Stimulated activated CD4-positive, alpha-beta T cell treated with anti-CD3 and anti-CD28 coated beads, Interleukin-4, amount 100 ng/mL, for 48 hours (primary cell): ENCODE results near the gene ADAM12.
"Not testable (repeated sequence)": the region's sequence is repeated elsewhere in the genome, so short reads cannot be mapped to it uniquely, and the experiment has no call there.

Source experiments
- DNase-seq, 2 donors: peaks; one replicate each; pipeline ENCODE4 v3.0.0-alpha.2; 2020; ENCODE audit warnings: low read depth in 2 of 2

Gene ADAM12

DNA sequence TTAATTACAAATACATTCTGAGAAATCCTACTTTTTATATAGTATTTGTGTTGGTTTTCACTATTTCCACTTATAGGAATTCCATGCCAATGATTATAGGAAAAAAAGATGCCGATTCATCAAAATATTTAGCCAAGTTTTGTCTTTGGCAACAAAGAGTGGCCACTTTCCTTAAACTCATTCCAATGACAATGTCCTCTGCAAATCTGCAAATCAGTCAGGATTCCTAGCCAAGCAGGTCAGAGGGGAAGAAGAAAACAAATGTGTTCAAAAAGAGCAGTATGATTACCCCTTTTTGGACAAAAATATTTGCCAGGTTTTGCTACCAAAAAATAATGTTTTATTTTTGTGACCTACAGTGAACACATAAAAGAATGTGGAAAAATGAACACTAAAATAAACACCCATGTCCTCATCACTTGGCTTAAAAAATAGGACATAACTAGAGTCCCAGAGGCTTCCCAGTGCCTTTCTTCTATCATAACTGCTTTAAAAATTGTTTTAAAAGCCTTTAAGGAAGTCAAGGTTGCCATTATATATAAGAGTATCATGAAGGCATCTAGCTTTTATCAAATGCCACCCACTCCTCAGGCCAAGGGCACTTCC is 125.9 kb downstream of the ADAM12 start:
- DNase-seq: no peak

DNA sequence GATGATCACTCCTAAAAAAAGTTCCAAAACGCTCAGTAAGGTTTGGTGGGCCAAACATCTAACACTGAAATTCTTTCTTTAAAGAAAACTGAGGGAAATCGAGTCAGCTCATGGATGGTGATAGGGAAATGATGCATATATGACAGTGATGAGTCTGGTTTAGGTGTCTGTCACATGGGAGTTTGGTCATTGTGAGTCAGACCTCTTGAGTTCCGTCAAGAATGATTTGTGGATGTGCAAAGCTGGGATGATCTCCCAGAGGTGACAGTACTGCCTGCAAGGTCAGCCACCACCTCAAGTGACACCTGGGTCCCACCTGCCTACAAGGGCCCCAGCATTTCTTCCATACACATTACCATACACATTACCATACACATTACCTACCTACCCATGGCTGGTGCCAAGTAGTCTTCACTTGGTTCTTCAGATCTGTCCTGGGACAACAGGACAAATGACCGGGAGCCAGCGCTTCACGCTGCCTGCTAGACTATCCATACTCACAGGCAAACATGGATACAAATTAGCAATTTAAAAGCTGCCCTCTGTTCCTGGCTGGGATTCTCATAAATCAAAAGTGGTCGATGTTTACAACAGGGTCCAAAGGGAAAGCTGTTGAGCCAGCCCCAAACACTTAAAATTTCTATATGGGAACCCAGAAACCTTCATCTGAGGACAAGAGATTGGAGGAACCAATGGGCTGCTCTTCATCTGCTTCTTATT is 128.4 kb downstream of the ADAM12 start:
- no peak for DNase-seq

DNA sequence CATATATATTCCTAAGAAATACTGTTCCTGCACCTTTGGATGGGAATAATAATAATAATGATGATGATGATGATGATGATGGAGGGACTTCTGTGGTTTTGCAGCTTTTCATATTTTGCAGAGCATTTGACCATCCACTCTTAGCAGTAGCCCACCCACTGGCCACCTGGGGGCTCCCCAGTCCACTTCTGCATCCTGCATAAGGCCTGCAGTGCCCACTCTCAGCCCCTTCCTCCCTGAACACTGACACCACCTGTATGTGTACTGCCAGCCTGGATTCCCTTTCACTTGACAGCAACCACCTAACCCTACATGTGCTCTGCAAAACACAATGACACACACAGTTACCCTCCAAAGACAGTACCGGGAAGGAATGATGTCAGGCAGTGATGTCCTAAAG is 131.4 kb downstream of the ADAM12 start:
- no peak for DNase-seq

DNA sequence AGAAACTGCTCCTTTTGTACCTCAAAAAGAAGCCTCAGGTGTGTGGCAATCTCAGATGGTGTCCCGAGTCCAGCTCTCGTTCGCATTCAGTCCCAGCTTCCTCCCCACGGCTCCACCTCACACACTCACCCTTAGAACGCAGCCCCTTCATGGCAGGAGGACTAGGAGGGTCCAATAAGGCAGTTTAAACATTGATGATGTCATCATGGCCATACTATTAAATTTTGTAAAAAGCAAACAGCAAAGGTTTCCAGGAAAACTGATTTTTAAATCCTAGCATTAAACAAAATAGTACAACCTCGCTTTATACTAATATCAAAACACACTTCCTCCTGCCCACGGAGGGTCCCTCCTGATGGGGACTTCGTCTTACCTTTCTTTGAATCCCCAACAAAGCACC is 133.0 kb downstream of the ADAM12 start:
- no peak for DNase-seq

DNA sequence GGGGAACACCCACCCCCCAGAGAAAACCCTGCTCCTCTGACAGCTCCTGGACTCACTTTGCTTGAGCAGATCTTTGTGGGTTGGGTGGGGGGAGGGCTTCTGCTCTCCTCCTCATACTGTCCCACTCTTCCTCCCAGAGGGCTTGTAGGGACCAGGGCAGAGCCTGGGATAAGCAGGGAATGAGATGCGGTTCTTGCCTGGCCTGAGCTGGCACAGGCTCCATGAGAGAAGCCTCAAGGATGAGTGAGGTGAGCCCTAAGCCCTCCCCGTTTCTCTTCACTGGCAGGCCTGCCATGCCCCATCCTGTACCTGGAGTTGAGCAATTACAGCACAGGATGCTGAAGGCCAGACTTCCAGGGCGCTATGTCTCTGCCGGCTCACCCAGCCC is 134.7 kb downstream of the ADAM12 start:
- no peak for DNase-seq

DNA sequence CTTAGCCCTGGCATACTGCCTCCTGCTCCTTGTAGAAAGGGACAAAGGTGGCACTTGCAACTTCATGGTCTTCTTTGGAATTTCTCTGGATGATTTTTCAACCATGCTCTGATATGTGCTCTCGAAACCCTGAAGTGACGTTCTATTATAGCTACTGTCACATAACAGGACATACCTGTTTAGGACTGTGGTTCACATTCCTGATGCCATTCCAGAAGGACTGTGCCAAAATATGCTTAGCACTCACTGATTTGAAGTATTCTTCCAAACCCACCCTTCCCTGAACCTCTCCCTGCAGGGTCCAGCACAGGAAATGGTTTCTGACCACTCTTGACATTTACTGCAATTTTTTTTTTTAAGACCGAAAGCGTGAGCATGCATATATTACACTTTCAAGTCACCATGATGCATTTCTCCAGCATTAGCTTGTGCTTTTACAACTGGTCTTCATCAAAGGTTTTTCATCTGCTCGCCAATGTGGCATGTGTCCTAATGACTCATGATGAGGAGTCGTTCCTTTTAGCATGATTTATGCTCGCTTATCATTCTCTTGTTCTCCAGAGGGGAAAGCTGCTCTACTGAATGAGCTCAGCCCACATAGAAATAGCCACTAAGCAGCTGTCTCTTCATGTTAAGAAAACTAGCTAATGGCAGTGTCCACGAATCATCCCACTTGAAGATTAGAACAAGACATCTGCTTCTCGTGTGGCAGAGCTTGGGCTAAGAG is 135.2 kb downstream of the ADAM12 start:
- DNase-seq: no peak

DNA sequence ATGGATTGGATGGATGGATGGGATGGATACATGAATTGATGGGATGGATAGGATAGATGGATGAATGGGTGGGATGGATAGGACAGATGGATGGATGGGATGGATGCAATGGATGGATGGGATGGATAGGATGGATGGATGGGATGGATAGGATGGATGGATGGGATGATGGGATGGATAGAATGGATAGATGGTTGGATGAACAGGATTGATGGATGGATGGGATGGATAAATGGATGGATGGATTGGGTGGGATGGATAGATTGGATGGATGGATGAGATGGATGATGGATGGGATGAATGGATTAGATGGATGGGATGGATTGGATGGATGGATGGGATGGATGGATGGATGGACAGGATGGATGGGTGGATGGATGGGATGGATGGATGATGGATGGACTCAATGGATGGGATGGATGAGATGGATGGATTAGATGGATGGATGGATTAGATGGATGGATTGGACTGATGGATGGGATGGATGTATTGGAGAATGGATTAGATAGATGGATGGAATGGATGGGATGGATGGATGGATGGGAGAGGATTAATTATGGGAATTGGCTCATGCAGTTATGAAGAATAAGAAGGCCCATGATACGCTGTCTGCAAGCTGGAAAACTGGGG is 136.4 kb downstream of the ADAM12 start:
- DNase-seq: no peak

DNA sequence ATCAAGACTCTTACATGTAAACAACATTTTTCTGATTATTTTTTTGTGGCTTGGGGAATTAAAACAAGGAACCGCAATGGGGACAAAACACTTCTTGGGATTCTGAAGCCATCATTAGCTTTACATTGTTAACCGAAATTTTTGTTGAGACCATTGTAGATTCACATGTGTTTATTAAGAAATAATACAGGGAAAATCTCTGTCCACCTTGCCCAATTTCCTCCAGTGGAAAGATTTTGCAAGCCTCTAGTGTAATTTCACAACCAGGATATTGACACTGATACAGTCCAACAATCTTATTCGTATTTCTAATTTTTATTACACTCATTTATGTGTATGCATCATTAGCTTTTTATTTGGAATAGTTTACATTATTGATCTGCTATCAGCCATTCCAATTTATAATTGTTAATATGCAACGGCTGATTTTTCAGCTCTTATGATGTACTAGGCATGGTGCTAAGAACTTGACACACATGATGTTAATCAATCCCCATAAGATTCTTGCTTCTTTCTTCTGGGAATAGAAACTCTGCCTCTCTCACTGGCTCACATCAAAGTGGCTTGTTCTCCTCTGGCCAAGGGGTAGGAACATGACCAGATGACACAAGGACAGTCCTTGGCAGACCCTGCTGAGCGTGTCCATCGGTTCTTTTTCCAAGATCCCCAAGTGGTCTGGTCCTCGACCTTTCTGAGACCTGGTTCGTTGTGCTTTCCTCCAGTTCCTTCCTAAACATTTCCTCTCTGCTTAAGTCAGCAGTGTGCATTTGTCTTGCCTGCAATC is 137.6 kb downstream of the ADAM12 start:
- DNase-seq: no peak

DNA sequence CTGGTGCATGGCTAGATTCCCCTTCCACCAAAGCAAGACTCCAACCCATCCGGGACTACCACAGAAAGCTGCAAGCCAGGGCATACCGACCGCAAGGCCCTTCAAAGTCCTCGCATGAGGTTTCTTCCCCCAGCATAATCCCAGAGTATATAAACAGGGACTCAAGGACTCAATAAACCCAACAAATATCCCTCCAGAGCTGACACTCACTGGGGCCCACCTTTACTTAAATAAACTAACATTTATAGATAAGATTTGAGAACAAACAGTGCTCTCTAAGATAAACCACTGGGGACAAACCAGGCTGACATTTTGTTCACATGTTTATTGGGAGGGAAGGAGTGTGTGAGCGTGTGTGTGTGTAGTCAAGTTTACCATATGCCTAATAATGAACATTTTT is 138.2 kb downstream of the ADAM12 start:
- DNase-seq: no peak

DNA sequence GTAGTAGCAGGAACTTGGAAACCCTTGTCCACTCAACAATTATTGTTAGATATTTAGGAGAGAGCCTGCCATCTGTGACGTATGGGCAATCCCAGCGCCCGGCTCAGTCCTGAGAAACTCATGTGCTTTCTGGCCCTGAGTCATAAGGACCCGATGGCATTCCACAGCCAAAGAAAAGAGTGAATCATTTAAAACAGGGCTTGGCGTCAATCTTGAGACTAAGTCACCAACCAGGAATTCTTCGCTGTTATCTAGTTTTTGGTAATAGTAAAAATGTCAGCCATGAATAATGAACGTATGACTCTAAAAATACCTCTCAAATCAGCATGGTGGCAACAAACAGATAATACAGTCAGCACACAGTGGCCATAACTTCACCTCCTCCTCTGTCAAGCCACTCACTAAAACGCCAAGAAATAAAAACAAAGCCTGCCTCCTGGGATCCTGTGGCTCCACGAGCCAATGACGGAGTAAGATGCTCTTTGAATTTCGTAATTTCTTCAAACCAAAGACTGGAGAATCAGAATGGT is 140.8 kb downstream of the ADAM12 start:
- DNase-seq: no peak

DNA sequence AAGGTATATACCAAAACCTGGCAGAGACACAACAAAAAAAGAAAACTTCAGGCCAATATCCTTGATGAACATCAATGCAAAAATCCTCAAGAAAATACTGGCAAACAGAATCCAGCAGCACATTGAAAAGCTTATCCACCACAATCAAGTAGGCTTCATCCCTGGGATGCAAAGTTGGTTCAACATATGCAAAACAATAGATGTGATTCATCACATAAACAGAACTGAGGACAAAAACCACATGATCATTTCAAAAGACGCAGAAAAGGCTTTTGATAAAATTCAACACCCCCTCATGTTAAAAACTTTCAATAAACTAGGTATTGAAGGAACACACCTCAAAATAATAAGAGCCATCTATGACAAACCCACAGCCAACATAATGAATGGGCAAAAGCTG is 141.9 kb downstream of the ADAM12 start:
- not testable (repeated sequence) for DNase-seq

DNA sequence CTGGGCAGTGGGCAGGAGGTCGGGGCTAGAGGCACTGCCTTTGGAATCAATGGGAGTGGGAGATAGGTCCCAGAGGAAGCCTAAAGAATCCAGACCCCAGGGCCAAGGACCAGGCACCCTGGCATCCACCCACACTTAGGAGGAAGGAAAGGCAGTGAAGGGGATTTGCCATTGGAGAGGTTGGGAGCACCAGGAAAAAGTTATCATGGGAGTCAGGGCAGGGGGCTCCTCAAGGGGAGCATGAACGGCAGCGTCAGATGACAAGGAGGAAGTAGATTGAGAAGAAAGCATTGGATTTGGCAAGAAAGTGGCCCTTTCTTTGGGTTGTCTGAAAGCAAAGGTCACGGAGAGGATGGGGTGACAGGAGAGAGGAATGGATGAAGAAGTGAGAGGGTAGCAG is 142.8 kb downstream of the ADAM12 start:
- DNase-seq: no peak

DNA sequence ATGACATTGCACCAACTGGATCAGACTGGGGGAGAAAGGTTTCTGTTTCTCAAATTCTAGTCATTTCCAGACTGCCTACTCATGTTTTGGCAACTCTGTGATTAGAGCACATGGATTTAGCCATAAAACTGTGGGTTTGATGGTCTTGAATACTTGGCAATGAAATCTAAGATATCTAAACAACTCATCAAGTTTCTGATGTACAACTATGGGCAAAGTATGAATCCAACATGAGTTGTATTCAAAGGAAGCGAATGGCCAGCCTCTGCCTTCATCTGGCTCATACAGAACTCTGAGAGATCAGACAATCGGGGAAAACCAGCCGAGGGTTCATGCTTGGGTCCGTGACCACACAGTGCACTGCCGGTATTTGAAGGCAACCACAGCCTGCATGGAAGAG is 144.3 kb downstream of the ADAM12 start:
- DNase-seq: no peak

DNA sequence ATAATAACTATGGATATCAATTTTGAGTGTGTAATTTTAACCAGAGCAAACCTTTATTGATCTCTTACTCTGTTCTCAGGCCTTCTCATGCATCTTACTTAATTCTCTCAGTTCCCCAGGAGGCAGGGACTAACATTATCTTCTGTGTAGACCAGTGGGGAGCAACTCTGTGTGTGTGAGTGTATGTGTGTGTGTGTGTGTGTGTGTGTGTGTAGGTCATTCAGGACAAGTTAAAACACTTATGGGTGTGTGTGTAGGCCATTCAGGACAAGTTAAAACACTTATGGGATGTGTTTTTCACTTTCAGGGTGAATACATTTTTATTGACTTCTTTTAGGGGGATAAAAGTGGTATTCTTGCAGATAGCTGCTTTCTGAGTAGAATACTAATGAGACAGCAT is 145.0 kb downstream of the ADAM12 start:
- no peak for DNase-seq

DNA sequence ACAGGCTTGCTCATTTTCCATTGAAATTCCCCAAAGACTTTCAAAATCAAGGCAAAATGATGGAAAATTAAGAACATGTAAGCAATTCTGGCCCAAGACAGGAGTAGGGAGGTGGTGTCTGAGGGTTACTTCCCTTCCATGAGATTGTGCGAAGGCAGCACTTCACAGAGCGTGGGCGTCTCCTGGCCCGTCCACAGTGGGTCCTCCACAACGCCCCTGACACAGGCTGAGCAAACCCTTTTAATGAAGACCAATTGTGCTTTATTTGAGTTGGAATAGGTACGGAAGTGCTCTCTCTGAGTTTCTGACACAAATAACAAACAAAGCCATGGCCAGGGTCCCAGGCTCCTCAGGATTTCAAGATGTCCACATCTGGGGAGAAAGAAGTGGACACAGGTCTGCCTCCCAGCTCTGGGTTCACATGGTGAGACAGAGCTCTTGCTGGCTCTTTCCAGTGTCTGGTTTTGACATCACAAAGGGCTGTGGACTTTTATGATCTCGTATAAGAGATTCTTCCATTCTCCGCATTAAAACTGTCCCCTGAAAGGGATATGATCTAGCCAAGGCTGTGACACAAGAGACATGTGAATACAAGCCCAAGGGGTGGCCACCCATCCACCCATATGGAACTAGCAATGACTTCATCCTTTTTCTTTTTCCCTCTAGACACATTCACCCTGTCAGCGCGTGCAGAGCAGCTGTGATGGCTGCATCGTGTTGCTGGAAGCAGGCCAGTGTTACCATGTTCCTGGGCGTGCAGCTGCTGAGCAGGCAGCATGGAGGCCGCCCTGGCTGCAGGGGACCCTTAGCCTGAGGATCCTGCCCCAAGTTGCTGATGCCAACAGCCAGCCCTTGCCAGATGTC is 145.6 kb downstream of the ADAM12 start:
- DNase-seq: no peak

DNA sequence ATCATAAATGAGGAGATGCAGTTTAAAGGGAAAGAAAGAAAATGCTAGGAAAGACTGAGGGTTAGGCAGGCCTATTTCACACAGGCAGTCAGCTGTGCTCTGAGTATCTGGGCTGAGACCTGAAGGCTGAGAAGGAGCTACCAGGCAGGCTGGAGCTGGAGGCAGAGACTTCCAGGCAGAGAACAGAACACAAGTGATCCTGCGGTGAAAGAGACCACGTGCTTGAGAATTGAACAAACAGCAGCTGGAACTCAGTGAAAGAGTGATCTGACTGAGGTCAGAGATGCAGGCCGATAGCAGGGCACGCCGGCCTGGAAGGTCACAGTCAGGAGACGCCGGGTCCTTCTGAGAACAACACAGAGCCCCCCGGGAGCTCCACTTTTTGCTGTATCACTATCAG is 147.8 kb downstream of the ADAM12 start:
- no peak for DNase-seq

DNA sequence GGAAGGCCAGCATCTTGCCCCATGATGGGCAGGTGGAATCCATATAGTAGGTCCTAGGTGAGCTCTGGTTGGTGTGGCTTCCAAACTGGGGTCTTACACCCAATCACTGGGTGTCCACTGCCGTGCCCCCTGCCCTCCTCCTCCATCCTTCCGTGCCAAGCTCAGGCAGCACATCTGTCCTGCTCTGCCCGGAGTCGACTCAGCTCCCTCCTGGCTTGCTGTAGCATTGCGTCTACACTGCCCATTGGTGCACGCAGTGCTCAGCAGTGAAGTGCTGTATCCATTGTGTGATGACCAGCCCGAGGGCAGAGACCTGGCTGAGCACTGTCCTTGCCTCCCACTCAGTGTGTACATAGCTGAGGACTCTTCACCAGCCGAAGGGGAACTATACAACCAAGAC is 148.4 kb downstream of the ADAM12 start:
- no peak for DNase-seq

DNA sequence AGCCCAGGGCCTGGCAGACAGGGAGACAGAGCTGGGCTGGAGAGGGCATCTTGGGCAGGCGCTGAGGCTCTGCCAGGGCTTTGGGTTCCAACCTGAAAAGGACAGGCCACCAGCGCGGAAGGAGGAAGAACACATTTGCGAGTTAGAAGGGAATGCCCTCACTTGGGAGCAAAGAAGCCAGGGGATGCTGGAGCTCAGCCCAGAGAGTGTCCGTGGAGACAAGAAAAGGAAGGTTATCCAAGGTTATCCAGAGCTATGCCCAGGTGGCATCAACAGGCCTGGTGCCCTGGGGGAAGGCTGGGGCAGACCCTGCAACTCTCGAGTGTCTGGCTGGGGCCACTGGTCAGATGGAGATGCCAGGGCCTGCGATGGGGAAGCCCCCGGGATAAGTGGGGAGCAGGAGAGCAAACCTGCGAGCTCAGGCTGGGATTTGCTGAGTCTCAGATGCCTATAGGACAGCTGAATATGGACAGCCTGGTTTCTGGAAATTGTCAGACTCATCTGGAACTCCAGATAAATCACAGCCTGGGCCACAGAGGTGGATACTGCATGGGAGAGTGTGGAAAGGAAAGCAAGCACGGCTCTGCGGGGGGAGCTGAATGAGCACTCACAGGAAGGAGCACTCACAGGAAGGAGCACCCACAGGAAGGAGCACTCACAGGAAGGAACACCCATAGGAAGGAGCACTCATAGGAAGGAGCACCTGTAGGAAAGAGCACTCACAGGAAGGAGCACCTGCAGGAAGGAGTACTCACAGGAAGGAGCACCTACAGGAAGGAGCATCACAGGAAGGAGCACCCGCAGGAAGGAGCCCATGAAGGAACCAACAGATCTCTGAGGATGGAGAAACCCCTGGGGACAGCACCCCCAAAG is 152.1 kb downstream of the ADAM12 start:
- no peak for DNase-seq

DNA sequence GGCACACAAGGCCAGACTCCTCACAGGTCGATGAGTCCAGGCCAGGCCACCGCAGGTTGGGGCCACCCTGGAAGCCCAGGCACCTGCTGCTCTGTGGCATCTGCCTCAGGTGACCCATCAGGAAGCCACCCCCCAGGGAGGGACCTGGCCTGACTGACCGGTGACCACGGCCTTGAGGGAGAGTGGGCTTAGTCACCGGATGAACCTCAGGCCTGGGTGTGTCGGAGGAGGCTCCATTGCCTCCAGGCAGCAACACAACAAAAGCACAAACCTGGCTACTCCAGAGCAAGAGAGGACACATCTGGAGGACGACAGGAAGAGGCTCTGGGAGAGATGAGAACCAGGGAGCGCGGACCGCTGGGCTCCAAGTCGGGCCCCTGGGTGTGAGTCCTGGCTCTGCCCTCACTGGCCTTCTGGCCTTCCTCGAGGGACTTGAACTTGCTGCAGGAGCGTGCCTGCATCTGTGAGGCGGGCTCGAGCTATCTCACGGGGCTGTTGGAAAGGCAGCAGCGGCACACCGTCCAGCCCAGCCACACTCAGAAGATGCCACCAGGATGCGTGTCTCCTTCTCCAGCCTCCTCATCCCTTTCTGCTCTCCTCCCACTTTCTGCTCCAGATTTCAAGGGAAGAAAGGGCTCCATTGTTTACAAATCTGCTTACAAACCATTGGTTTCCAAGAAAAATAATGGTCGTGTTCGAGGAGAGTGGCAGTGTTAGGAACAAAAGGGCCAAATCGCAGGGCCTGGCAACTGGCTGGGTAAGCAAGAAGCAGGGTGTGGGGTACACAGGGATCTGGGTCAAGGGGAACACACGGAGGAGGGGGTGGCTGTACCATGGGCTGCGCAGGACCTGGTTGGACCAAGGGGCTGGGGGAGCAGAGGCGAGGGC is 152.9 kb downstream of the ADAM12 start:
- no peak for DNase-seq
